Measurements from ENCODE around the gene CCDC88C. TPM values are rescaled to one million over a fixed set of nuclear protein-coding genes. Genes with fewer than 3 reads are reported as not detected.

CCDC88C gene
- total and polyA plus RNA-seq, 8 donors = 26.2 to 41.8 (median 31.6) TPM

- Histone ChIP-seq H3K27ac (peak overlapping the region in 1 of 2 donors; percentile 60), H3K9me3 (no peaks in the 10 kb centered on the region), H3K27me3 (no peaks in the 10 kb centered on the region), H3K36me3 (peaks cover 0 to 57% of the 10 kb centered on the region in 2 donors), H3K4me1 (peaks cover 11 to 39% of the 10 kb centered on the region in 2 donors), H3K4me3 (no peak overlapping the region)
- ATAC-seq (no peak), DNase-seq (no peak)
- intact Hi-C loops (cut with DNase I) = no loop called here
- TF ChIP-seq CTCF (IDR thresholded peaks at IDR 0.05) = no peak
These were observed 101.8 kb downstream of the CCDC88C start for GRCh38 chr14:91315844-91316267.

- H3K4me1 ChIP-seq = peaks cover 11 to 40% of the 10 kb centered on the region in 2 donors
- no peak overlapping the region for H3K4me3 ChIP-seq
- H3K27me3 ChIP-seq = no peaks in the 10 kb centered on the region
- DNase-seq = no peak
- no peak for TF ChIP-seq CTCF (IDR thresholded peaks at IDR 0.05)
- intact Hi-C loops (cut with DNase I) = no loop called here
- ATAC-seq = no peak
- H3K27ac ChIP-seq = no peak overlapping the region
- H3K36me3 ChIP-seq = peaks cover 0 to 59% of the 10 kb centered on the region in 2 donors
- no peaks in the 10 kb centered on the region for H3K9me3 ChIP-seq
These were observed 103.8 kb downstream of the CCDC88C start for GRCh38 chr14:91313852-91314251.

GRCh38 chr14:91313154-91313850 is 104.3 kb downstream of the CCDC88C start:
- H3K4me3 ChIP-seq = no peak overlapping the region
- H3K9me3 ChIP-seq = no peaks in the 10 kb centered on the region
- peaks cover 0 to 65% of the 10 kb centered on the region in 2 donors for H3K36me3 ChIP-seq
- no peaks in the 10 kb centered on the region for H3K27me3 ChIP-seq
- peaks cover 11 to 37% of the 10 kb centered on the region in 2 donors for H3K4me1 ChIP-seq
- no peak for DNase-seq
- ATAC-seq = no peak
- TF ChIP-seq CTCF (IDR thresholded peaks at IDR 0.05) = no peak
- intact Hi-C loops (cut with DNase I) = no loop called here
- H3K27ac ChIP-seq = no peak overlapping the region

- Histone ChIP-seq H3K27me3 (no peaks in the 10 kb centered on the region), H3K9me3 (no peaks in the 10 kb centered on the region), H3K36me3 (peaks cover 0 to 85% of the 10 kb centered on the region in 2 donors), H3K27ac (no peak overlapping the region), H3K4me3 (no peak overlapping the region), H3K4me1 (peaks cover 0 to 17% of the 10 kb centered on the region in 2 donors)
- TF ChIP-seq CTCF (IDR thresholded peaks at IDR 0.05) = no peak
- DNase-seq = no peak
- intact Hi-C loops (cut with DNase I) = no loop called here
- ATAC-seq = peak; percentile 56
These were observed 106.3 kb downstream of the CCDC88C start for GRCh38 chr14:91311284-91311662.

GRCh38 chr14:91310606-91311283 is 106.9 kb downstream of the CCDC88C start:
- DNase-seq (no peak), ATAC-seq (no peak)
- Histone ChIP-seq H3K4me3 (no peak overlapping the region), H3K27ac (no peak overlapping the region), H3K4me1 (peaks cover 0 to 12% of the 10 kb centered on the region in 2 donors), H3K36me3 (peaks cover 0 to 90% of the 10 kb centered on the region in 2 donors), H3K9me3 (no peaks in the 10 kb centered on the region), H3K27me3 (no peaks in the 10 kb centered on the region)
- intact Hi-C loops (cut with DNase I) = no loop called here
- TF ChIP-seq CTCF (IDR thresholded peaks at IDR 0.05) = no peak

Measured in left lung (tissue), 10 donors.